Stimulated activated CD8-positive, alpha-beta memory T cell treated with anti-CD3 and anti-CD28 coated beads, Interleukin-7, amount 100 ng/mL, for 48 hours (primary cell): Measurements from ENCODE around the gene CACNA1C.

Experiments
- DNase-seq, 2 donors: peaks; one replicate each; pipeline ENCODE4 v3.0.0-alpha.2; 2020; ENCODE audit warnings: low read depth in 1 of 2; ENCODE audit errors: extremely low read depth in 1 of 2

The CACNA1C gene

GRCh38 chr12:2589381-2589780 is 536.6 kb downstream of the CACNA1C start:
- DNase-seq, result no peak

GRCh38 chr12:2593045-2593444 is 540.3 kb downstream of the CACNA1C start:
- no peak for DNase-seq

- no peak for DNase-seq
These were observed 543.7 kb downstream of the CACNA1C start for GRCh38 chr12:2596441-2596840.

- DNase-seq, result no peak
These were observed 552.5 kb downstream of the CACNA1C start for GRCh38 chr12:2605301-2605700.

GRCh38 chr12:2606186-2606910 is 553.6 kb downstream of the CACNA1C start:
- DNase-seq, result no peak

- DNase-seq, result no peak
These were observed 555.3 kb downstream of the CACNA1C start for GRCh38 chr12:2607881-2608607.

GRCh38 chr12:2608608-2608945 is 555.8 kb downstream of the CACNA1C start:
- DNase-seq, result no peak

GRCh38 chr12:2609020-2609419 is 556.2 kb downstream of the CACNA1C start:
- peak in 1 of 2 donors; percentile 5 for DNase-seq

- no peak for DNase-seq
These were observed 557.6 kb downstream of the CACNA1C start for GRCh38 chr12:2610358-2610757.

- peak; percentile 17 to 59 for DNase-seq
These were observed 560.7 kb downstream of the CACNA1C start for GRCh38 chr12:2613326-2614073.

GRCh38 chr12:2614341-2614740 is 561.6 kb downstream of the CACNA1C start:
- no peak for DNase-seq

- no peak for DNase-seq
These were observed 563.0 kb downstream of the CACNA1C start for GRCh38 chr12:2615665-2616402.

GRCh38 chr12:2616763-2617162 is 564.0 kb downstream of the CACNA1C start:
- DNase-seq, result no peak

GRCh38 chr12:2617365-2617764 is 564.6 kb downstream of the CACNA1C start:
- DNase-seq, result no peak

GRCh38 chr12:2618291-2618995 is 565.7 kb downstream of the CACNA1C start:
- DNase-seq, result no peak

GRCh38 chr12:2619136-2619535 is 566.3 kb downstream of the CACNA1C start:
- DNase-seq, result no peak

GRCh38 chr12:2622460-2622859 is 569.7 kb downstream of the CACNA1C start:
- DNase-seq, result no peak

- DNase-seq, result no peak
These were observed 570.7 kb downstream of the CACNA1C start for GRCh38 chr12:2623472-2623871.

GRCh38 chr12:2624543-2625288 is 571.9 kb downstream of the CACNA1C start:
- no peak for DNase-seq

- no peak for DNase-seq
These were observed 572.5 kb downstream of the CACNA1C start for GRCh38 chr12:2625289-2625612.
